Gastrocnemius medialis (tissue), 4 donors: ENCODE data around the gene RCN2.

Experiments used
- CTCF ChIP-seq, 5 experiments: fragments of 450-650 bp in 3 of 5; fragments of 200-600 bp in 2 of 5; sonication (generic) in 2 of 5; IDR thresholded peaks in 4 of 5; conservative IDR thresholded peaks in 1 of 5; 1 replicate in 4 of 5; 2 replicates in 1 of 5; pipeline ENCODE4 v1.5.1; 2016 to 2019; ENCODE audit warnings: antibody characterized with exemption in 5 of 5, mild to moderate bottlenecking in 3 of 5, moderate library complexity in 3 of 5
- POLR2A ChIP-seq, 2 donors: fragments of 450-650 bp; IDR thresholded peaks; one replicate each; pipeline ENCODE4 v1.6.1; 2017; ENCODE audit warnings: antibody characterized with exemption in 2 of 2, mild to moderate bottlenecking in 2 of 2, moderate library complexity in 2 of 2

GRCh38 chr15:76968306-76968705 is 36.8 kb downstream of the RCN2 start:
- TF ChIP-seq POLR2A (IDR thresholded peaks at IDR 0.05), result no peak
- TF ChIP-seq CTCF (IDR thresholded peaks at IDR 0.05 in 4 of 5, conservative IDR thresholded peaks at IDR 0.05 in 1 of 5), result no peak
